Measurements from ENCODE around the gene FBXL19. TPM values are rescaled to one million over a fixed set of nuclear protein-coding genes. Genes with fewer than 3 reads are reported as not detected.

The FBXL19 gene
- total and polyA plus RNA-seq, 2 of the 8 experiments (the other 6 are each of a cell fraction or from before 2014, with no cell fraction given) = 47.2 to 72.2 TPM

GRCh38 chr16:30912794-30913412 is 10.5 kb upstream of the FBXL19 start:
- CTCF ChIA-PET (ENCODE audit: partially characterized antibody) = interaction anchor here (2.1 to 2.2 kb wide), 2 partner anchors 11 to 68 kb away, joined by 11 to 12 read pairs; no protein-coding TSS in a partner anchor
- no peak for TF ChIP-seq YY1 (IDR thresholded peaks at IDR 0.05; ENCODE audit: low read depth, low read length)
- no peak for TF ChIP-seq CTCF (IDR thresholded peaks at IDR 0.05; ENCODE audit: control extremely low read depth in 1 of 3, insufficient read depth in 1 of 3, low read depth in 1 of 3, low read length in 3 of 3)
- no peak for TF ChIP-seq GTF2F1 (IDR thresholded peaks at IDR 0.05; ENCODE audit: borderline replicate concordance, low read depth, low read length)
- TF ChIP-seq EP300 (IDR thresholded peaks at IDR 0.05; ENCODE audit: borderline replicate concordance in 1 of 2, low read depth in 2 of 2, low read length in 2 of 2) = no peak
- TF ChIP-seq ASH2L (IDR thresholded peaks at IDR 0.05; ENCODE audit: low read length) = no peak
- TF ChIP-seq SP4 (IDR thresholded peaks at IDR 0.05; ENCODE audit: low read length) = no peak
- TF ChIP-seq E2F6 (IDR thresholded peaks at IDR 0.05) = no peak
- no peak for TF ChIP-seq TAF1 (IDR thresholded peaks at IDR 0.05; ENCODE audit: low read depth, low read length)
- TF ChIP-seq POLR2AphosphoS5 (IDR thresholded peaks at IDR 0.05; ENCODE audit: low read depth, low read length) = no peak
- TF ChIP-seq HDAC6 (IDR thresholded peaks at IDR 0.05; ENCODE audit: low read depth, low read length) = no peak

More at GRCh38 chr16:30912794-30913412, 10.5 kb upstream of the FBXL19 start:
- DNase-seq (ENCODE audit: low read depth in 1 of 2, low spot score in 2 of 2) (no peak), FAIRE-seq (no peak)
- no peak overlapping the region for H4K5ac ChIP-seq (ENCODE audit: insufficient read length, low read depth, low read length)
- no peak overlapping the region for H3K4ac ChIP-seq (replicated peaks; ENCODE audit: insufficient read length, low read depth, low read length)
- no peak overlapping the region for H3K4me3 ChIP-seq (ENCODE audit: extremely low read depth in 1 of 4, insufficient read depth in 2 of 4, low read depth in 3 of 4, low read length in 4 of 4)
- no peak overlapping the region for H4K91ac ChIP-seq (replicated peaks; ENCODE audit: insufficient read length, low read length)
- H2BK20ac ChIP-seq (ENCODE audit: low read length) = no peak overlapping the region
- H3K79me2 ChIP-seq (ENCODE audit: control insufficient read depth in 1 of 2, insufficient read depth in 2 of 2, low read length in 2 of 2) = no peaks in the 10 kb centered on the region
- no peak overlapping the region for H2BK15ac ChIP-seq (ENCODE audit: low read length)
- no peak overlapping the region for H2AK5ac ChIP-seq (ENCODE audit: low read depth, low read length)
- no peak overlapping the region for H3K27ac ChIP-seq (ENCODE audit: low read depth, low read length)
- H3K4me2 ChIP-seq (ENCODE audit: insufficient read depth in 1 of 2, low read depth in 2 of 2, low read length in 2 of 2) = no peak overlapping the region
- H3K56ac ChIP-seq (replicated peaks; ENCODE audit: insufficient read length, low read depth, low read length) = no peak overlapping the region
- no peaks in the 10 kb centered on the region for H4K20me1 ChIP-seq (replicated peaks in 1 of 2; ENCODE audit: control insufficient read depth in 1 of 2, insufficient read depth in 2 of 2, low read length in 2 of 2)
- no peak overlapping the region for H3K14ac ChIP-seq (ENCODE audit: insufficient read length)
- peaks cover 0 to 9% (median 7%) of the 10 kb centered on the region in 4 experiments; a peak in 6 of 7 replicates for H3K4me1 ChIP-seq (replicated peaks in 1 of 4; ENCODE audit: control insufficient read depth in 3 of 4, insufficient read depth in 4 of 4, low read length in 3 of 4)
- POLR2A ChIA-PET (ENCODE audit: partially characterized antibody) = interaction anchor here (1.3 to 1.7 kb wide), 3 partner anchors 11 to 165 kb away, joined by 3 to 5 read pairs (median 4); partner anchors contain the start of gene CTF1
- H3K79me1 ChIP-seq (ENCODE audit: low read depth, low read length) = no peaks in the 10 kb centered on the region
- H3K27me3 ChIP-seq (replicated peaks in 1 of 4; ENCODE audit: control insufficient read depth in 3 of 4, extremely low read depth in 1 of 4, insufficient read depth in 3 of 4, low read length in 3 of 4) = no peaks in the 10 kb centered on the region
- no peaks in the 10 kb centered on the region for H3K23me2 ChIP-seq (ENCODE audit: low read depth, low read length)
- WGBS, 2 experiments (ENCODE audit: extremely low coverage in 1 of 2, insufficient coverage in 1 of 2, insufficient read length in 1 of 2, insufficient replicate concordance in 2 of 2, low coverage in 1 of 2, low lambda C conversion rate in 2 of 2, missing lambda C conversion rate in 1 of 2) = 88% methylated on average over 6 of the region's 6 CpGs; no CpG with 5 or more reads in 1 of the 2 experiments
- no peak overlapping the region for H3K18ac ChIP-seq (ENCODE audit: extremely low read depth, low read length)
- no peaks in the 10 kb centered on the region for H3K36me3 ChIP-seq (ENCODE audit: control insufficient read depth in 2 of 4, insufficient read depth in 4 of 4, low read length in 3 of 4)
- no peak overlapping the region for H2AFZ ChIP-seq (ENCODE audit: low read length)
- H2BK12ac ChIP-seq (ENCODE audit: low read depth, low read length) = no peak overlapping the region
- H2BK120ac ChIP-seq (replicated peaks; ENCODE audit: low read depth, low read length) = no peak overlapping the region
- H3K23ac ChIP-seq (ENCODE audit: insufficient read length) = no peak overlapping the region
- no peak overlapping the region for H4K8ac ChIP-seq (ENCODE audit: extremely low read depth, insufficient read depth, low read length)
- H2BK5ac ChIP-seq (ENCODE audit: low read depth, low read length) = no peak overlapping the region
- no peak overlapping the region for H3K9ac ChIP-seq (replicated peaks in 1 of 4; ENCODE audit: extremely low read depth in 1 of 4, low read depth in 3 of 4, low read length in 3 of 4)
- H3K9me3 ChIP-seq (ENCODE audit: insufficient read depth in 2 of 2, low read depth in 1 of 2, low read length in 1 of 2) = no peaks in the 10 kb centered on the region
